SK-MEL-5 (cell line): ENCODE results near the gene FGF3. TPM values are rescaled to one million over a fixed set of nuclear protein-coding genes. Genes with fewer than 3 reads are reported as not detected.
"Not testable (repeated sequence)": the region's sequence is repeated elsewhere in the genome, so short reads cannot be mapped to it uniquely, and the experiment has no call there.

ENCODE experiments used
- DNase-seq: peaks from one replicate; pipeline ENCODE4 v3.0.0-alpha.2; 2016; ENCODE audit warnings: low read depth, low spot score
- in situ Hi-C: cut with HindIII; loops from 2 replicates; pipeline ENCODE4 v1.10.0; 2016; ENCODE audit warnings: low sequenced_read_pairs, high pct_unique_total_duplicates, low pct_unique_long_range_greater_than_20kb
- total RNA-seq: library from RNA; depleted of rRNA; stranded (reverse); fragments of >200 nt; shearing (Covaris generic); gene quantifications from 2 replicates; pipeline ENCODE4 v1.2.3, GENCODE V29; 2014

FGF3 gene
- total RNA-seq, 1 experiment from 2014 or later, result not detected

DNA sequence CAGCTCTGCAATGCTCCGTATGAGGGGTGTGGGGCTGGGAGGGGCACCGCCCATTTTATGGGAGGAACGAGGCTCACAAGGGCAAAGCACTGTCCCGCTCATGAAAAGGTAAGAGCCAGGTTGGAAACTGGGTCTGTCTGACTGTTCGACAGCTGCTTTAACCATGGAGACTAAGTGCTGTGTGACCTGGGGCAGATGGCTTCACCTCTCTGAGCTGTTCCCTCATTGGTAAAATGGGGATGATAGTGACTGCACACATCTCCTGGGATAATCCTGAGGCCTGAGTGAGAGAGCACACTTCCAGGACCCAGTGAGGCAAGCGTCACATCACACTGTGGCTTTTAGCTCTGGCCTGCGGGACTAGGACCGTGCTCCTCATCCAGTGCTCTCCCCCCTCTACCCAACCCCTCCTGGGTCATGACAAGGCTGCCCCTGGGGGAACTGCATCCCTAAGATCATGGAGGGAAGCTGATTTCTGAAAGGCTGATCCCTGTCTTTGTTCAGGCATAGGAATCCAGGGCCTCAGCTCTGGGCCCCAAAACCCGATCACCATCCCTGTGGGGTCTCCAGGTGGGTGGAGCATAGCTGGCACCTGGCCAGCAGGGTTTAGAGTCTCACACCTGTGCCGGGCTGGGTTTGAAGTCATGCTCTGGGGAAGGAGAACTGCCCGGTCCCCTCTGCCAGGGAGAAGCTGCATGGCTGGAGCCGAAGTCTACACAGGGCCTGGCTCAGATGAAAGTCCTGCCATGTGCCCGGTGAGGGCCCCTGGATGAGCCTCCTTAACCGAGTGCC lies 21.3 kb downstream of the FGF3 start:
- in situ Hi-C loops, result no loop called here
- no peak for DNase-seq

GRCh38 chr11:69797156-69797555 lies 22.1 kb downstream of the FGF3 start:
- in situ Hi-C loops, result no loop called here
- peak; percentile 57 for DNase-seq

DNA sequence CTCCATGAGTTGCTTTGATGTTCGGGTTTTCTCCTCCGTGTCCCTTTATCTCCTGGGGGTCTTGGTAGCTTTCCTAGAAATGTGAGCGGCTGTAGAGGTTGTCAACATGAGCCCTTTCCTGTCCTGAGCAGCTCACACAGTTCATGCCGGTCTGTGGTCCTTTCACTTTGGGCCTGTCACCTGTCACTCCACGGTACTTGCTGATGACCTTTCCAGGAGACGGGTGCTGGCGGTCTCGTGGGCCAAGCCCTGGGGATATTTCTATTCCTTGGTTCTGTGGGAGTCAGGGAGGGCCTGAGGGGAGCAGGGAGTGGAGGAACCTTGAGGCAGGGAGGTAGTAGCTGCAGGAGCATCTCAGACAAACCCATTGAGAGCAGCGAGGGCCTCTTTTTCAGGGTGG lies 23.2 kb downstream of the FGF3 start:
- DNase-seq, result no peak
- in situ Hi-C loops, result no loop called here

DNA sequence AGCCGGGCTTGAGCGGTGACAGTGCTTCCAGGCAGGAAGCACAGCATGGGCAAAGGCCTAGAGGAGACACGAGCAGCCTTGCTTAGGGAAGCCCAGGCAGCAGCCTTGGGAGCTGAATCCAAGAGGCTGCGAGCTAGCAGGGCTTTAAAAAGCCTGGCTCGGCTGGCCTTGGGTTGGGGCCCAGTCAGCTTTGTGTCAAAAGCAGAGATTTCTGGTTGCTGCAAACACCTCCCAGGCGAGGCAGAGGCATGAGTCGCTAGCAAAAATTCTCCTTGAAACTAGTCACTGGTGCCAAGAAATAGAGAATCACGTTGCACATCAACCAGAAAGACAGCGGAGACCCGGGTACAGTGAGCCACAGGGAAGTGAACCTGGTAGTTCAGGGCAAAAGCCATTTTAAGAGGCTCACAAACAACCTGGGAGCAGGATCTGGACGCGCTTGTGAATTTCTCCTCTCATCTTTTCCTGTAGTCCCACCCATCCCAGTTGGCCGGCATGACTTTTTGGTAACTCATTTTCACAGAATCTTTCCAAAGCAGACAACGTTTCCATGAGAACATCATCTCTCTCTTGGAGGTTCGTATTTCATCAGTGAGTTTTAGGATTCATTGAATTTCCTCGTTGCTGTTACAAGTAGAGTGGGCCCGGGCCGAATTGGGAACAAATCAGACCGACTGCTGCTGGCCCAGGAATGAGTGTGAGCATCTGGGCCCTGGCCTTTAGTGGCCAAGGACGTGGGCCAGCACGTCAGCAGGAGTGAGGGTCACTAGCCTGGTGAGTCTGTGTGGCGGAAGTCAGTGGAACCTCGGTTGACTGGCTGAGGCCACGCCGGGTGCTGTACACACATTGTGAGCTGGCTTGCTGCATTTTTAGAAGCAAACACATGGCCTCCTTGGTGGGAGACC lies 27.7 kb downstream of the FGF3 start:
- DNase-seq, result no peak
- in situ Hi-C loops, result no loop called here

- in situ Hi-C loops, result no loop called here
- no peak for DNase-seq
These were observed 30.3 kb downstream of the FGF3 start for GRCh38 chr11:69788956-69789355.

GRCh38 chr11:69787906-69788305 lies 31.3 kb downstream of the FGF3 start:
- in situ Hi-C loops, result no loop called here

GRCh38 chr11:69787457-69787856 lies 31.8 kb downstream of the FGF3 start:
- DNase-seq, result no peak
- in situ Hi-C loops, result no loop called here

More at GRCh38 chr11:69787906-69788305, 31.3 kb downstream of the FGF3 start:
- DNase-seq, result no peak

DNA sequence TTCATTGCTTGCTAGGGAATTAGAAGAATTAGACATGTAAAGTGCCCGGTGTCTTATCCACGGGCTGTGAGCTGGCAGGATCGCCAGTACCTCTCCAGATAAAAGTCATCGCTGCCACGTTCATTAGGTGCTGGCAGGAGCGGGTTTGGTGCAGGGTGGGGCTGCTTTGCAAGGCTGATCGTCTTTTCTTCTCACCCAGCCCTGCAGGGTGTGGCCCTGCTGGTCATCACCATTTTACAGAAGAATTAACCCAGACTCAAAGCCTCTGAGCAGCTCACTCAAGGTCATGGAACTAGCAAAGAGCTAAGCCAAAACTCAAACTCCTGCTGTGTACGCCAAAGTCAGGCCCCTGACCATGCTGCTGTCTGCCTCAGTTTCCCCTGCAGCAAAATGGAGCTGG lies 38.0 kb downstream of the FGF3 start:
- no peak for DNase-seq
- in situ Hi-C loops, result no loop called here

DNA sequence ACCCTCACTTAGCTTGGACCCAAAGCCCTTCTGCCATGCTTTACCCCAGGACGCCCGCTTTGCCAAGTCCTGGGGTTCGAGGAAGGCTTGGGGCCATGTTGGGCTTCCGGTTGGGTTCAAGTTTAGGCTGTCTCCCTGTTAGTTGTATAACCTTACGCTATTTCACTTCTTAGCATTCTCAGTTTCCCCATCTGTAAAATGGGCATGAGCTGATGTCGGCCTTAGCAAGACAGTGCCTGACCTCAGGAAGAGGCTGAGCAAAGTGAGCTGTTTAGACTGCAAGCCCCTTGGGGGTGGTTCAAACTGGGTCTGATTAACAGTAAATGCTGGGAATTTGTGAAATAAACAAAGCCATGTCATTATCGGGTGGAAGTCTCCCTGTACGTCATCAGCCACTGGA lies 40.8 kb downstream of the FGF3 start:
- no peak for DNase-seq
- in situ Hi-C loops, result no loop called here

DNA sequence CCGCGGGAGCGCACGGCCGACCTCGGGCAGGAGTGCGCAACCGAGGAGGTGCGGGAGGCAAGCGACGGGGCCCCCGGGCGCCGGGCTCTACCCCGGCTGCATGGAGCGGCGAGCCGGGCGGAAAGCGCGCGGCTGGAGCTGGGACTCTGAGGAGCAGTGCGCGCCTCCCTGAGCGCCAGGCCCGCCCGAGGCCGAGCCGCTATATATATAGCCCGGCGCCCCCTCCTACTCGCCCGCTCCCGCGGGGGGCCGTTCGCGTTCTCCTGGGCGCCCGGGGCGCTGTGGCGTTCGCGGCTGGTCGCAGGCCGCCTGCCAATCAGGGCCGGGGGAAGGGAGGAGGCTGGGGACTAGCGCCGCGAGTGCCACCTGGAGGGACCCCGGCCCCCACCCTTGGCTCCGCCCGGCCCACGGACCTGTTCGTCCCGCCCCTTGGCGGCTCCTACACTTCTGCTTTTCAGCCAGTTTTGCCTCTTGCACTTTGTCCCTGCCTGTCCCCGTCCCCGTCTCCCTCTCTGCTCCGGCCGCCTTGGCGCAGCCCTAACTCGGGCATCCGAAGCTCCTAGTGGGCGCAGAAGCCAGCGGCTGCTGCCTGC lies 44.0 kb downstream of the FGF3 start, which contains the start of gene FGF4:
FGF4 (minus strand) TSS at position 179 of the 593 bp plus-strand sequence. CDS start 257 bp downstream, outside the sequence.
- in situ Hi-C loops, result no loop called here
- no peak for DNase-seq

- no peak for DNase-seq
- in situ Hi-C loops, result no loop called here
These were observed 44.7 kb downstream of the FGF3 start for GRCh38 chr11:69774354-69775162.

GRCh38 chr11:69773626-69774353 lies 45.4 kb downstream of the FGF3 start:
- DNase-seq, result no peak
- in situ Hi-C loops, result no loop called here

- DNase-seq, result no peak
- in situ Hi-C loops, result no loop called here
These were observed 47.8 kb downstream of the FGF3 start for GRCh38 chr11:69771466-69771865.

DNA sequence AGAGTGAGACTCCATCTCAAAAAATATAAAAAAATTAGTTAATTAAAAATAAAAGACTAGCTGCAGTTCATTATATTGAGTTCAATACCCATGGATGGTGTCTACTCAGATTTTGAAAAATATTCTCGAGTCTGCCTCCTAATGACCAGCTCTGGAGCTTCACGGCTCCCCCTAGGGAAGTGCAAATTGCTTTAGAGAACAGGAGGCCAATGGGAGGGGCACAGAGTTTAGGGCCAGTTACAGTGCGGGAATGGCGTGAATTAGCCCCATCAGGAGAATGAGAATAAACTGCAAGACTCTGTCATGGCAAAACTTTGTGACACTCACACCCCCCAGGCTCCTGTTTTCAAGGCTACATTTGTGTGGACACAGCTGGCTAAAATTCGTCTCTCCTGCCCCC lies 48.7 kb downstream of the FGF3 start:
- in situ Hi-C loops, result no loop called here
- DNase-seq, result peak; percentile 62

GRCh38 chr11:69765498-69765995 lies 53.7 kb downstream of the FGF3 start:
- in situ Hi-C loops, result no loop called here

GRCh38 chr11:69764918-69765317 lies 54.3 kb downstream of the FGF3 start:
- DNase-seq, in situ Hi-C loops: not testable (repeated sequence)

More at GRCh38 chr11:69765498-69765995, 53.7 kb downstream of the FGF3 start:
- no peak for DNase-seq

- DNase-seq, result no peak
- in situ Hi-C loops, result no loop called here
These were observed 58.9 kb downstream of the FGF3 start for GRCh38 chr11:69760319-69760718.
